WTC11 (cell line): ENCODE results near the gene ITGAV. TPM values are rescaled to one million over a fixed set of nuclear protein-coding genes. Genes with fewer than 3 reads are reported as not detected.

Source experiments
- ATAC-seq: fragments of 200-7000 bp; cut with Tn5 transposase; 2 replicates; pipeline ENCODE4 v1.10.0; 2021; ENCODE audit warnings: mild to moderate bottlenecking, moderate library complexity
- CTCF ChIA-PET: fragments of 300-600 bp; sonication (Branson Sonifier 250); formaldehyde crosslinking; loops from one replicate; lab custom pipeline; 2021; ENCODE audit warnings: antibody characterized with exemption; lab: Charles Lee
- POLR2A ChIA-PET: fragments of 350-600 bp; sonication (Branson Sonifier 250); formaldehyde crosslinking; loops from one replicate; lab custom pipeline; 2021; ENCODE audit warnings: antibody characterized with exemption; lab: Charles Lee
- DNase-seq: peaks from one replicate; pipeline ENCODE4 v3.0.0; 2021; ENCODE audit warnings: low spot score
- H3K27ac Mint-ChIP-seq: 2 replicates; pipeline ENCODE4 v1.8.0; 2021; ENCODE audit warnings: mixed read lengths
- H3K27me3 Mint-ChIP-seq: 2 replicates; pipeline ENCODE4 v1.8.0; 2021; ENCODE audit warnings: low read depth, mild to moderate bottlenecking, moderate library complexity, mixed read lengths
- H3K36me3 Mint-ChIP-seq: 2 replicates; pipeline ENCODE4 v1.8.0; 2021; ENCODE audit warnings: mixed read lengths
- H3K4me1 Mint-ChIP-seq: 2 replicates; pipeline ENCODE4 v1.8.0; 2022; ENCODE audit warnings: mixed read lengths
- H3K4me3 Mint-ChIP-seq: 2 replicates; pipeline ENCODE4 v1.8.0; 2021; ENCODE audit warnings: mild to moderate bottlenecking, moderate library complexity, mixed read lengths
- H3K9me3 Mint-ChIP-seq: 2 replicates; pipeline ENCODE4 v1.8.0; 2021; ENCODE audit warnings: mixed read lengths
- AR ChIP-seq: fragments of 250-450 bp; sonication (Bioruptor Pico); IDR thresholded peaks from 2 replicates; pipeline ENCODE4 v1.9.0; 2021; ENCODE audit warnings: mild to moderate bottlenecking
- ATF2 ChIP-seq: sonication (generic); formaldehyde crosslinking; IDR thresholded peaks from 2 replicates; pipeline ENCODE4 v1.8.1; 2022; ENCODE audit warnings: low read depth, missing genetic modification reagents, borderline replicate concordance
- CREM ChIP-seq: sonication (generic); formaldehyde crosslinking; IDR thresholded peaks from 2 replicates; pipeline ENCODE4 v1.8.1; 2022; ENCODE audit warnings: mild to moderate bottlenecking, missing genetic modification reagents, moderate library complexity
- E2F4 ChIP-seq: sonication (generic); formaldehyde crosslinking; IDR thresholded peaks from 2 replicates; pipeline ENCODE4 v1.8.1; 2022; ENCODE audit warnings: low read depth, mild to moderate bottlenecking, moderate library complexity, missing genetic modification reagents, borderline replicate concordance
- FOXP4 ChIP-seq: sonication (generic); formaldehyde crosslinking; IDR thresholded peaks from 2 replicates; pipeline ENCODE4 v1.8.0; 2022; ENCODE audit warnings: mild to moderate bottlenecking, missing genetic modification reagents
- HMGXB4 ChIP-seq: sonication (generic); formaldehyde crosslinking; IDR thresholded peaks from 2 replicates; pipeline ENCODE4 v1.8.1; 2023; ENCODE audit warnings: mild to moderate bottlenecking, moderate library complexity, missing genetic modification reagents
- JAZF1 ChIP-seq: fragments of 250-450 bp; sonication (Bioruptor Pico); IDR thresholded peaks from 2 replicates; pipeline ENCODE4 v1.9.0; 2021; ENCODE audit warnings: moderate library complexity, mild to moderate bottlenecking, inconsistent platforms
- NFATC4 ChIP-seq: fragments of 250-450 bp; sonication (Bioruptor Pico); IDR thresholded peaks from 2 replicates; pipeline ENCODE4 v1.9.0; 2021; ENCODE audit warnings: mild to moderate bottlenecking
- NFE2L1 ChIP-seq: sonication (generic); formaldehyde crosslinking; IDR thresholded peaks from 2 replicates; pipeline ENCODE4 v1.8.1; 2023; ENCODE audit warnings: missing genetic modification reagents
- NFYB ChIP-seq: sonication (generic); formaldehyde crosslinking; conservative IDR thresholded peaks from 2 replicates; pipeline ENCODE4 v1.8.0; 2022; ENCODE audit warnings: low read depth, missing genetic modification reagents
- PRRX2 ChIP-seq: fragments of 250-450 bp; sonication (Bioruptor Pico); IDR thresholded peaks from 2 replicates; pipeline ENCODE4 v1.8.0; 2021; ENCODE audit warnings: mild to moderate bottlenecking
- TCF7 ChIP-seq: sonication (generic); formaldehyde crosslinking; IDR thresholded peaks from 2 replicates; pipeline ENCODE4 v1.8.0; 2022; ENCODE audit warnings: mild to moderate bottlenecking, low read depth, missing genetic modification reagents, moderate library complexity
- TEAD4 ChIP-seq: sonication (generic); formaldehyde crosslinking; IDR thresholded peaks from 2 replicates; pipeline ENCODE4 v1.8.0; 2022; ENCODE audit warnings: mild to moderate bottlenecking, missing genetic modification reagents
- USF1 ChIP-seq: sonication (generic); formaldehyde crosslinking; IDR thresholded peaks from 2 replicates; pipeline ENCODE4 v1.8.0; 2022; ENCODE audit warnings: mild to moderate bottlenecking, missing genetic modification reagents
- ZNF263 ChIP-seq: sonication (generic); formaldehyde crosslinking; IDR thresholded peaks from 2 replicates; pipeline ENCODE4 v1.8.1; 2022; ENCODE audit warnings: low read depth, mild to moderate bottlenecking, moderate library complexity, missing genetic modification reagents
- total RNA-seq: library from RNA; stranded (reverse); gene quantifications from 3 replicates; pipeline ENCODE4 v1.2.3, GENCODE V29; 2021

The ITGAV gene
- total RNA-seq, 1 experiment from 2014 or later: 30.0 TPM

- ATAC-seq (peak; percentile 35), DNase-seq (no peak)
- no peak for TF ChIP-seq JAZF1 (CRISPR knock-in tag)
- TF ChIP-seq ZNF263 (CRISPR knock-in tag): no peak
- no peak for TF ChIP-seq TEAD4
- TF ChIP-seq TCF7 (CRISPR knock-in tag): no peak
- TF ChIP-seq USF1 (CRISPR knock-in tag): no peak
- no peak for TF ChIP-seq FOXP4 (CRISPR knock-in tag)
- no peak for TF ChIP-seq ATF2 (CRISPR knock-in tag)
- no peak for TF ChIP-seq HMGXB4 (CRISPR knock-in tag)
- no peak for TF ChIP-seq NFATC4 (CRISPR knock-in tag)
- no peak for TF ChIP-seq CREM (CRISPR knock-in tag)
- TF ChIP-seq PRRX2 (CRISPR knock-in tag): no peak
- Mint-ChIP-seq H3K4me1 (peaks cover 16% of the 10 kb centered on the region), H3K36me3 (no peaks in the 10 kb centered on the region), H3K9me3 (no peaks in the 10 kb centered on the region), H3K27me3 (no peaks in the 10 kb centered on the region; the same call in 1 of the 2 replicates), H3K4me3 (no peak overlapping the region), H3K27ac (peak overlapping the region; percentile 39; the same call in 1 of the 2 replicates)
- ChIA-PET POLR2A (interaction anchor here (0.5 kb wide), 1 partner anchor 199 kb away, joined by 3 read pairs; no protein-coding TSS in a partner anchor), CTCF (no interaction called here)
Measured at GRCh38 chr2:186542002-186542401, 47.9 kb upstream of the ITGAV start.

- Mint-ChIP-seq H3K36me3 (no peaks in the 10 kb centered on the region), H3K27me3 (no peaks in the 10 kb centered on the region; the same call in 1 of the 2 replicates), H3K4me3 (no peak overlapping the region), H3K27ac (peak overlapping the region; percentile 9; the same call in 1 of the 2 replicates), H3K9me3 (no peaks in the 10 kb centered on the region), H3K4me1 (peaks cover 16% of the 10 kb centered on the region)
- no peak for ATAC-seq
- POLR2A ChIA-PET: no interaction called here
- DNase-seq: no peak
- CTCF ChIA-PET: no interaction called here
- TF ChIP-seq NFE2L1 (CRISPR knock-in tag) (no peak), E2F4 (no peak), NFYB (CRISPR knock-in tag) (no peak), AR (CRISPR knock-in tag) (no peak)
Measured at GRCh38 chr2:186543561-186544131, 46.2 kb upstream of the ITGAV start.
